Measurements from ENCODE around the gene SFXN5. TPM values are rescaled to one million over a fixed set of nuclear protein-coding genes. Genes with fewer than 3 reads are reported as not detected.

SFXN5 gene
- total and polyA plus RNA-seq, 2 donors (not counting 1 experiment from before 2014, with no cell fraction given), result 5.8 to 13.9 TPM

- Histone ChIP-seq H3K27ac (ENCODE audit: insufficient read depth, low read length) (no peak overlapping the region), H3K4me1 (ENCODE audit: control insufficient read depth, extremely low read depth, insufficient read depth, low read length) (no peaks in the 10 kb centered on the region), H3K4me2 (ENCODE audit: extremely low read depth, insufficient read depth, low read length) (no peak overlapping the region), H3K9ac (ENCODE audit: insufficient read depth, low read length) (no peak overlapping the region), H3K79me2 (ENCODE audit: control insufficient read depth, insufficient read depth, low read length) (no peaks in the 10 kb centered on the region), H3K9me3 (ENCODE audit: control insufficient read depth, insufficient read depth, low read depth, low read length) (no peaks in the 10 kb centered on the region), H3K27me3 (ENCODE audit: control insufficient read depth, insufficient read depth, low read length) (no peaks in the 10 kb centered on the region), H4K20me1 (ENCODE audit: control insufficient read depth, extremely low read depth, insufficient read depth, low read length) (no peaks in the 10 kb centered on the region), H3K36me3 (ENCODE audit: control insufficient read depth, insufficient read depth, low read length) (no peaks in the 10 kb centered on the region), H2AFZ (ENCODE audit: low read length) (no peak overlapping the region), H3K4me3 (replicated peaks in 1 of 4; ENCODE audit: control extremely low read depth in 1 of 4, insufficient read depth in 1 of 4, low read depth in 3 of 4, low read length in 4 of 4) (no peak overlapping the region)
- no peak for TF ChIP-seq CTCF (conservative IDR thresholded peaks at IDR 0.05 in 1 of 2, IDR thresholded peaks at IDR 0.05 in 1 of 2; ENCODE audit: low read depth in 1 of 2, low read length in 2 of 2)
- no peak for TF ChIP-seq EZH2 (IDR thresholded peaks at IDR 0.05; ENCODE audit: low read length, missing control alignments)
- DNase-seq (ENCODE audit: low read depth in 2 of 2), result no peak
These were observed 114.6 kb downstream of the SFXN5 start for GRCh38 chr2:72956936-72957335.

- TF ChIP-seq EZH2 (IDR thresholded peaks at IDR 0.05; ENCODE audit: low read length, missing control alignments), result no peak
- no peak for TF ChIP-seq CTCF (conservative IDR thresholded peaks at IDR 0.05 in 1 of 2, IDR thresholded peaks at IDR 0.05 in 1 of 2; ENCODE audit: low read depth in 1 of 2, low read length in 2 of 2)
- no peaks in the 10 kb centered on the region for H3K27me3 ChIP-seq (ENCODE audit: control insufficient read depth, insufficient read depth, low read length)
- no peaks in the 10 kb centered on the region for H3K36me3 ChIP-seq (ENCODE audit: control insufficient read depth, insufficient read depth, low read length)
- no peak overlapping the region for H3K4me3 ChIP-seq (replicated peaks in 1 of 4; ENCODE audit: control extremely low read depth in 1 of 4, insufficient read depth in 1 of 4, low read depth in 3 of 4, low read length in 4 of 4)
- H3K9me3 ChIP-seq (ENCODE audit: control insufficient read depth, insufficient read depth, low read depth, low read length), result no peaks in the 10 kb centered on the region
- DNase-seq (ENCODE audit: low read depth in 2 of 2), result no peak
- H3K9ac ChIP-seq (ENCODE audit: insufficient read depth, low read length), result no peak overlapping the region
- no peak overlapping the region for H2AFZ ChIP-seq (ENCODE audit: low read length)
- no peaks in the 10 kb centered on the region for H3K79me2 ChIP-seq (ENCODE audit: control insufficient read depth, insufficient read depth, low read length)
- H3K4me1 ChIP-seq (ENCODE audit: control insufficient read depth, extremely low read depth, insufficient read depth, low read length), result no peaks in the 10 kb centered on the region
- no peaks in the 10 kb centered on the region for H4K20me1 ChIP-seq (ENCODE audit: control insufficient read depth, extremely low read depth, insufficient read depth, low read length)
- H3K4me2 ChIP-seq (ENCODE audit: extremely low read depth, insufficient read depth, low read length), result no peak overlapping the region
- no peak overlapping the region for H3K27ac ChIP-seq (ENCODE audit: insufficient read depth, low read length)
These were observed 115.5 kb downstream of the SFXN5 start for GRCh38 chr2:72956050-72956395.

GRCh38 chr2:72955228-72956049, 116.1 kb downstream of the SFXN5 start:
- no peak overlapping the region for H3K9ac ChIP-seq (ENCODE audit: insufficient read depth, low read length)
- no peaks in the 10 kb centered on the region for H4K20me1 ChIP-seq (ENCODE audit: control insufficient read depth, extremely low read depth, insufficient read depth, low read length)
- no peak overlapping the region for H3K27ac ChIP-seq (ENCODE audit: insufficient read depth, low read length)
- H2AFZ ChIP-seq (ENCODE audit: low read length), result no peak overlapping the region
- no peaks in the 10 kb centered on the region for H3K27me3 ChIP-seq (ENCODE audit: control insufficient read depth, insufficient read depth, low read length)
- no peaks in the 10 kb centered on the region for H3K9me3 ChIP-seq (ENCODE audit: control insufficient read depth, insufficient read depth, low read depth, low read length)
- no peak for DNase-seq (ENCODE audit: low read depth in 2 of 2)
- no peaks in the 10 kb centered on the region for H3K36me3 ChIP-seq (ENCODE audit: control insufficient read depth, insufficient read depth, low read length)
- H3K79me2 ChIP-seq (ENCODE audit: control insufficient read depth, insufficient read depth, low read length), result no peaks in the 10 kb centered on the region
- no peaks in the 10 kb centered on the region for H3K4me1 ChIP-seq (ENCODE audit: control insufficient read depth, extremely low read depth, insufficient read depth, low read length)
- H3K4me2 ChIP-seq (ENCODE audit: extremely low read depth, insufficient read depth, low read length), result no peak overlapping the region
- TF ChIP-seq EZH2 (IDR thresholded peaks at IDR 0.05; ENCODE audit: low read length, missing control alignments) (no peak), CTCF (conservative IDR thresholded peaks at IDR 0.05 in 1 of 2, IDR thresholded peaks at IDR 0.05 in 1 of 2; ENCODE audit: low read depth in 1 of 2, low read length in 2 of 2) (no peak)
- no peak overlapping the region for H3K4me3 ChIP-seq (replicated peaks in 1 of 4; ENCODE audit: control extremely low read depth in 1 of 4, insufficient read depth in 1 of 4, low read depth in 3 of 4, low read length in 4 of 4)

Measured in fibroblast of lung (primary cell).